GM15510 (cell line): ENCODE measurements around the gene CNTN5.

Source experiments
- POLR2A ChIP-seq: IDR thresholded peaks from 3 replicates; pipeline ENCODE4 v1.6.1; 2011; ENCODE audit warnings: borderline replicate concordance; ENCODE audit not compliant: insufficient read length; ENCODE audit errors: extremely low read depth

CNTN5 gene

DNA sequence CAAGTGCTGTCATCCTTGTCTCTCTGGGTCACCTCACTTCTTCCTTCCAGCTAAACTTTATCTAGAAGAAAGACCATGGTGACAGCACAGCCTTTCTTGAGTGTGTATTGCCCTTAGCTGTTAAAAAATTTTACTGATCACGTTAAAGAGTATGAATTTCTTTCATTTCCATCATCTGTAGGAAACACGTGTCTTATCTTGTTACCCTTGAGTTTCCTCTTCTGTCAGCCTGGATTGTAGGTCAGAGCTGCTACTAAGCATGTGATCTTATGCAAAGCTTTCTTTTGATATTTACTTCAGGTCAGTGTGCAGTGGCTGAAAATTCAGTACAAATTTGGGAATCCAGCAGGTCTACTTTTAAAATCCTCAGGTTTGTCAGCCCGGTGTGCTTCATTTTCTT, 1154.1 kb downstream of the CNTN5 start:
- TF ChIP-seq POLR2A: no peak

DNA sequence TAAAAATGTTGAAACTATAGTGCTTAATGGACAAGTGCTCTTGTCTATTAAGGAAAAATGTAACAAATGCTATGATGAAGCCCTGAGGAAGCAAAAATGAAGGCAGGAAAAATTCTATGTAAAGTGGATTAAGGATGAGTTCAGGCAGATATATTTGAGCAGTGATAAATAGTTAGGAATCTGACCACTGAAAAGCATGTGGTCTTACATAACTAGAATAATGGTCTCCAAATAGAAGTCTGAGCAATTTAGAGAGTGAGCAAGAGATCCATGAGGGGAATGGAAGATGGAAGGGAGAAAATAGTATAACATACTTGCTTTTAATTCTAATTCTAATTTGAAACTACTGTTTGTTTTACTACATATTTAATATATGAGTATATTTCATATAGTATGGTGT, 1155.7 kb downstream of the CNTN5 start:
- TF ChIP-seq POLR2A: no peak

DNA sequence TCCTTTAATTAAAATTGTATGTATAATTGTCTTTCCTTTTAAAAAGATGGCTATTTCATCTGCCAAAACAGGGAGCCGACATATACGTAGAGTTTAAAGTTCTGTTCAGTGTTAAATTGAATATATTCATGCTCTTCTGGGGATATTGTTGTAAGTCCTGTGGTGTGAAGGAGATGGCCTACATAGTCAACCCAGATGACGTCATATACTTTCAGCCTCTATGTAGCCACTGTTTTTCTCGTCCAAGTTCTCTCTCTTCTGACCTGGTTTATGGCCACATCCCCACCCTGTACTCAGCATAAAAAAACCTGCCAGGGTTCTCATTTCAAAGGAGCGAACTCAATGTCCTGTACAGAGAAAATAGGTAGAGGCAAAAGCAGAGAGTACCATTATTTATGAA, 1156.9 kb downstream of the CNTN5 start:
- TF ChIP-seq POLR2A: no peak

DNA sequence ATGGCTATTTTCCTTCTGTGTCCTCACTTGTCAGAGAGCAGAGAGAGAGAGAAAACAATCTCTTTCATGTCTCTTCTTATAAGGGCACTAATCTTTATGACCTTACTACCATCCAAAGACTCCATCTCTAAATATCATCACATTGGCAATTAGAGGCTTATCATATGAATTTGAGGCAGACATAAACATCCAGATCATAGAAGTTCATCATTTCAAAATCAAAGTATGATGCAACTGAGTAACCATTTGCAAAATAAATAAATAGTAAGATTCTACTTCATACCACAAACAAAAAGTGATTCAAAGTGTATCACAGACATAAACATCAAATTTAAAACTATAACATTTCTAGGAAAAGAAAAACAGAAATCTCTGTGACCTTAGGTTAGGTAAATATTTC, 1161.6 kb downstream of the CNTN5 start:
- no peak for TF ChIP-seq POLR2A

DNA sequence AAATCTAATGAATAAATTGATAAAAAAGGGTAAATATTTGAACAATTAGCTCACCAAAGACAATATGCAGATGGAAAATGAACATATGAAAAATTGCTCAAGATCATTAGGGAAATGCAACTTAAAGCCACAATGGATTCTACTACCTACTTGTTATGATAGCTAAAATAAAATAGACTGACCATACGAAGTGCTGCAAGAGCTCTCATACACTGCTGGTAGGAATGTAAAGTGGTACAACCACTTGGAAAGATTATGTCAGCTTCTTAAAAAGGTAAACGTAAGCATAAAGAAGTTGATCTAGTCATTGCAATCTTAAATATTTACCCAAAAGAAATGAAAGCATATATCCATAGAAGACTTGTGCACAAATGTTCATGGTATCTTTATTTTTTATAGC, 1162.2 kb downstream of the CNTN5 start:
- TF ChIP-seq POLR2A: no peak

DNA sequence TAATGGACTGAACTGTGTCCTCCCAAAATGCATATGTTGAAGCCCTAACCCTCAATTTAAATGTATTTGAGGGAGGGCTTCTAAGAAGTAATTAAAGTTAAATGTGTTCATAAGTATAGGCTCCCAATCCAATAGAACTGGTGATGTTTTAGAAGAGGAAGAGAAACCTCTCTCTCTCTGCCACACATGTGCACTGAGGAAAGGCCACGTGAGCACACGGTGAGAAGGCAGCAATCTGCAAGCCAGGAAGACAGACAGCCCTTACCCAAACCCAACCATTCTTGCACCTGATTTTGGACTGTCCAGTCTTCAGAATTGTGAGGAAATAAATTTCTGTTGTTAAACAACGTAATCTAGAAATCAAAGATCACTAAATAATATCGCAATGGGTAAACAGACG, 1164.8 kb downstream of the CNTN5 start:
- no peak for TF ChIP-seq POLR2A

DNA sequence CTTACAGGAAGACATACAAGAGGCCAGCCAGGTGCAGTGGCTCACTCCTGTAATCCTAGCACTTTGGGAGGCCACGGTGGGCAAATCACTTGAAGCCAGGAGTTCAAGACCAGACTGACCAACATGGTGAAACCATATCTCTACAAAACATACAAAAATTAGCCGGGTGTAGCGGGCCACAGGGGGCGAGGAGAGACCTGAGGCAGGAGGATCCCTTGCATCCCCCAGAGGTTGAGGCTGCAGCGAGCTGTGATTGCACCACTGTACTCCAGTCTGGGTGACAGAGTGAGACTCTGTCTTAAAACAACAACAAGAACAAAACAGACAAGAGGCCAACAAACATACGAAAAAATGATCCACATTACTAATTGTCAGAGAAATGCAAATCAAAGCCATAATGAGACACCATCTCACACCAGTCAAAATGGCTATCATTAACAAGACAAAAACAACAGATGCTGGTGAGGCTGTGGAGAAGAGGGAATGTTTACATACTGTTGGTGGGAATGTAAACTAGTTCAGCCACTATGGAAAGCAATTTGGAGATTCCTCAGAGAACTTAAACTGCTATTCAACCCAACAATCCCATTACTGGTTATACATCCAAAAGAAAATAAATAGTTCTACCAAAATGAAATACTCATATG, 1167.5 kb downstream of the CNTN5 start:
- no peak for TF ChIP-seq POLR2A

DNA sequence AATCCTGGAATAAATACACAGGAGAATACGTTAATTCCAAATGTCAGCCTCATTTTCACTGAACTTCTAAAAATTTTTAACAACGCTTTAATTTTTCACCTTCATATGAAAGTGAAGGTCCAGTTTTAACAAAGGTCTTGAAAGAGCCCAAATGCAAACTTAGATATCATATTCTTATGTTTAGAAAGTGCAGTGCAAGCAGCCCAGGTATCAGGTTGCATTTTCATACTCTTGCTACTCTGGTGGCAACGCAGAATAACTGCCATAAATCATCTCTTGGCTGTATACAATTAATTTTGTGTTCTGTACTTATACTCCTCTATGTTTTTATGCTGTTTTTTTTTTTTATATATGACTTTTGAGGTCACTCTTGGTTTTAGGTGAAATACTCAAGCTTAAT, 1169.6 kb downstream of the CNTN5 start:
- TF ChIP-seq POLR2A: no peak

DNA sequence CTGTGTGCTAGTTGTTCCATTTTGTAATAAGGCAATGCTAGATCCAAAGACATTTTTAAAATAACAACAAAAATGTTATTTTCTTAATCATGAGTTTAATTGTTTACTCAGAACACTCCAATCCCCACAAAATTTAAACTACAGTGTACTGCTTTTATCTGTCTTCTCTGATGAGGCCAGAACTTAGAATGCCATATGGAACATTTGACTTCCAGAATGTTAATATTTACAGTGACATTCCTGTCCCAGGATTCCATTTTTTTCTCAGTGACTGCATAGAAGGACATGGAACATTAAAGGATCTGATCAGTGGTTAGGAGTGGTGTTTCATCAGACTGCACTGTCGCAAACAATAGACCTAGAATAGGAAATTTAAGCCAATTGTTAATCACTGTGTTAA, 1171.4 kb downstream of the CNTN5 start:
- no peak for TF ChIP-seq POLR2A

DNA sequence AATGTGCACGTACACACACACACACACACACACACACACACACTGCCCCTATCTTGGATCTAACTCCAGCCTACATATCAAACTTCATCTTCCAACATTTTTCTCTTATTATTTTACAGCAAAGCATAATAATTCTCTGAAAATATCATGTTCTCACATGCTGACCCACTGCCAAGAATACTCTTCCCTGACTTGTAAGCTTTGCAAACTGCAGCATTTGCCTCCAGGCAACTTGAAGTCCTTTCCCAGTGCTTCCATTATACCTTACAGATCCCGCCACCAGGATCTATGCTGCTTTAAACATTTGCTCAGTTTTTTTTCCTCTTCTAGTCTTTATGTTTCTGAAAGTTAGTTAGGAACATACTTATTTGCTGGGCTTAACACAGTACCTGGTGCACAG, 1183.0 kb downstream of the CNTN5 start:
- TF ChIP-seq POLR2A: no peak

DNA sequence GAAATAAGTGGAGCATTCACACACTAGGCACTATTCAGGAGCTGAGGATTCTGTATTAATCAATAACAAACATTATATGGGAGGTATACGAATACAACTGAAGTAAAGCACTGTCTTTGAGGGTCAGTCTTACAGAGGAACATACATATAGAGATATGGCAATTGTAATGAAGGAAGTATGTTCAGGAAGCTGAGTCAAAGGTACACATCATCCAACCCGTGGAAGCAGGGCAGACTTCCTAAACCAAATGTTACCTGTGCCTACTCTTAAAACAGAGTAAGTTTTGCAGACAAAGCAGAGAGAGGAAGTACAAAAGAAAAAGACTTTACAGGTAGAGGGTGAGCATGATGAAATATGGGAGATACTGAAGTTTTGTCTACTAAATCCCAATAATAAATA, 1185.2 kb downstream of the CNTN5 start:
- no peak for TF ChIP-seq POLR2A

DNA sequence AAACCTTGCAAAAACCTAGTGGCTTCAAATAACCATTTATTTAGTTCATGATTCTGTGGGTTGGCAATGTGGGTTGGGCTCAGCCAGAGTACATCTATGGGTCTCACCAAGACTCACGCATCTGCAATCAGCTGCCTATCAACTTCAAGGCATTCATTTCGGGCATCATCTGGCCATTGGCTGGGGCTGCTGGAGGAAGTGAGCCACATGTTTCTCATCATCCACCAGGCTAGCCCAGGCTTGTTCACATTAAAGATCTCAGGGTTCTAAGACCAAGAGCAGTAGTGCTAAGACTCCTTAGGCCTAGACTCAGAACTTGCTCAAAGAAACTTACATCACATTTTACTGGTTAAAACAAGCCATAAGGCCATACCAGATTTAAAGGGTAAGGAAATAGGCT, 1187.5 kb downstream of the CNTN5 start:
- TF ChIP-seq POLR2A: no peak

DNA sequence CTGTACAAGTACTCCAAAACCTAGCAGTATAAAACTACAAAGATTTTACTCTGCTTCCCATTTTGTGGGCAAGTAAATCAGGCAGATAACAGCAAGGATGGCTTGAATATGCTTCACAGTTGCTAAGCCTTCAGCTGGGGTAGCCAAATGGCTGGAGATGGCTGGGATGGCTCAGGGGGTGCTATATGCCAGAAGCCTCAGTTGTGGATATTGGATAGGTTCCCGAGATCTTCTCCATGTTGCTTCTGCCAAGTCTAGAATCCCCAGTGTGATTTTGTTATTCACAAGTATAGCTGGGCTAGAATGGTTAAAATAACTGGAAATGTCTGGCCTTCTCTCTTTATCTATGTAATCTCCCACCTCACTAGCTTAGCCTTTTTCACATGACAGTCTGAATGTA, 1194.0 kb downstream of the CNTN5 start:
- no peak for TF ChIP-seq POLR2A

DNA sequence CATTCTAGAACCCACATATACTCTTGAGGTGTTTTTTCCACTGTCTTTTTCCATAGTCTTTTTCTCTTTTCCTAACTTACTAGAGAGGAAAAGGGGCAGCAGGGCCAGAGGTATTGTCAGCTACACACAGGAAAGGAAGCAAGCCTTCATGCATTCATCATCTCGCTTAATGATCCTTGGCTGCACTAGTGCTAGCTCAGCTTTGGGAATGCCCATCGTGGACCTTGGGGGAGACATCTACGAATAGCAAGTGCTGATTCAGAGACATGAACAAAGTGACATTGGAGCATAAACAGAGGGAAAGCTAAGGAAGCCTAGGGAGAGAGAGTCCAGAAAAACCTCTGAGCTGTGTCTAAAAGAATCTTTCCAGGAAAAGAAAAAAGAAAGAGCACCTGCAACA, 1200.1 kb downstream of the CNTN5 start:
- no peak for TF ChIP-seq POLR2A

DNA sequence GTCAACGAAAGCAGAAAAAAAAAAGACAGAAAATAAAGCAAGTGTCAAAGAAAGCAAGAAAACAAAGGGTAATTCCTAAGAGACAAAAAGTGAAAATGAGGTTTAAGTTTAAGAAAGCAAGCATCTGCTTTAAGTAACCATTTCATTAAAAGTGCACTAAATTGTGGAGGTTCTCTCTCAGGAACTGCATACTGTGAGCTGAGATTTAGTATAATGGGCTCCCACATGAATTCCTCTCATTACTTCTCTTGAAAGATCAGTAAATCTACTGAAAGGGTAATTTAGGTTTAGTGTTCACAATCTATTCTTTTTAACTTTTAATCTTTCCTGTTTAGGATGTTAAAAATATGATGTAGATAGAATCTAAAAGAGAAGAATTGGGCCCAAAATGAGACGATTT, 1201.0 kb downstream of the CNTN5 start:
- no peak for TF ChIP-seq POLR2A

DNA sequence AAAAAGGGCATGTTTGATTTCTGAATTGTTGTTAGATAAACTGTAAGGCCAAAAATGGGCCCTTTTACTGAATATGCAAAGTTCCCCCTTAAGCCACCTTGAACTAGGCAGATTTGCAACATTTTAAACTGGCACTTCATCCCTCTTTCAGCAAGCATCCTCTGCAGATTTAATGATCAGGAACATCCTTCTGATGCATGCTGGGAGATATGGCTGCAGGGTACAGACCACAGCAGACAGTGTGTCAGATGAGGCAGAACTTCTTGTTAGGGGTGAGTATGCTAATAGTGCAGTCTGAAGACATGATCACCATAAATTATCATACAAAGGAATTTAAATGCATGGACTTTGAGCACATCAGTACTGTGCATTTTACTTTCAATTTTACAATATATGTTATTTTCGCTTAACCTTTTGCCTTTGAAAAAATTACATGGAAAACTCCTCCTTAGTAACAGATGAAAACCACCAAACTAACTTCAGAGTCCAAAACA, 1203.8 kb downstream of the CNTN5 start:
- no peak for TF ChIP-seq POLR2A

DNA sequence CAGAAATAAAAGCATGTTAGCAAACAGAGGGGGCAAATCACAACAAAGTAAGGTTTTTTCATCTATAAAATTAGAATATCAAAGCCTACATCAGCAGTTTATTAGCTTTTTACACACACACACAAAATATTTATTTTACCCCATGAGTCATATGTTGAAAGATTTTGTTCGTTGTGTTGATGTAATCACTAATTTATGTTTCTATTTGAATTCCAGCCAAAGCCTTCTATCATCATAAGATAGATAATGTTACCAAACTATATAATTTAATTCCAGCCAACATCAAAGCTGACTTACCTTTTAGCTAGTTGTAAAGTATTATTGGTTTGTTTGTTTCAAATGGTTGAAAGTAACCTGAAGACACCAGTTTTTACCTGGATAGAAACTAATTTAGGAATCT, 1208.3 kb downstream of the CNTN5 start:
- no peak for TF ChIP-seq POLR2A
